A673 (cell line): ENCODE results near the gene TMEM229B.

Source experiments
- EZH2 ChIP-seq: fragments of 200-600 bp; sonication (generic); IDR thresholded peaks from 2 replicates; pipeline ENCODE4 v1.6.1; 2017; ENCODE audit warnings: borderline replicate concordance, low read depth, mild to moderate bottlenecking, mixed read lengths, antibody characterized with exemption, low read length; ENCODE audit not compliant: poor library complexity, severe bottlenecking
- TF ChIP-seq, protein P1 (sequence below): fragments of 300-800, 200-600 bp; sonication (generic); conservative IDR thresholded peaks from 2 replicates; pipeline ENCODE4 v1.5.1; 2017; ENCODE audit warnings: low read depth, mild to moderate bottlenecking, antibody characterized with exemption, low read length, moderate library complexity, mixed read lengths

DNA sequence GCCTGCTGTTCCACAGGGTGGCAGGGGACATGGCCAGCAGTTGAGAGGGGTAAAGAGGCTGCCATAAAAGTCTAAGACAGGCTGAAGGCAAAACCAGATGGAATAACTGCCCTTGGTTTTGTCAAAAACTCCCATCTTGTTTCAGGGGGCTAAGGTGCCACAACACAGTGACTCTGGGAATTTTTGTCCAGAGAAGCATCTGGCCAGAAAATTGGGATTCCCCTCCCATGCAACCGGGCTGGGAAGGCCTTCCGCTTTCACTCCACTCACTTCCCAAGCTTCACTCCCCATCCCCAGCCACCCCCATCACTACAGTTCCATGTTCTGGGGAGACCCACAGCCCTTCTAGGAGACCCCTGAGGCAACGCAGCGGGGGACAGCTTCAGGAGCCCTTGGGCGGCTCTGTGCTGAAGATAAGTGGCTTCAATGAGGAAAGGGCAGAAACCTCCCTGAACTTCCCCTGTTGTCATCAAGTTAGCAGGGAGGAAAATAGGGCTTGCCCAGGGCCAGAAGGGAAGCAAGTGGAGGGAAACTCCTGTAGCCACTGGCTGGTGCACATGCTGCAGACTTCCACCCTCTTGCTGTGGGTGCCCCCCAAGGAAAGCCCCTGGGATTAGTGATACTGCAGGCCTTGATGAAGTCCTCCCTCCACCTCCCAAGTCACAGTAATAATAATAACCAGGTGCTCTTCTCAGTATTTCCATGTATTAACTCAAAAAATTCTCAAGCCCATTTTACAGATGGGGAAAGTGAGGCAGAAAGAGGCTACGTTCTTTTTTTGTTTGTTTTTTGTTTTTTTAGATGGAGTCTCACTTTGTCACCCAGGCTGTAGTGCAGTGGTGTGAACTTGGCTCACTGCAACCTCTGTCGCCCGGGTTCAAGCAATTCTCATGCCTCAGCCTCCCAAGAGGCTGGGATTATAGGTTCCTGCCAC is 6.0 kb downstream of the TMEM229B start:
- TF ChIP-seq, protein P1, sequence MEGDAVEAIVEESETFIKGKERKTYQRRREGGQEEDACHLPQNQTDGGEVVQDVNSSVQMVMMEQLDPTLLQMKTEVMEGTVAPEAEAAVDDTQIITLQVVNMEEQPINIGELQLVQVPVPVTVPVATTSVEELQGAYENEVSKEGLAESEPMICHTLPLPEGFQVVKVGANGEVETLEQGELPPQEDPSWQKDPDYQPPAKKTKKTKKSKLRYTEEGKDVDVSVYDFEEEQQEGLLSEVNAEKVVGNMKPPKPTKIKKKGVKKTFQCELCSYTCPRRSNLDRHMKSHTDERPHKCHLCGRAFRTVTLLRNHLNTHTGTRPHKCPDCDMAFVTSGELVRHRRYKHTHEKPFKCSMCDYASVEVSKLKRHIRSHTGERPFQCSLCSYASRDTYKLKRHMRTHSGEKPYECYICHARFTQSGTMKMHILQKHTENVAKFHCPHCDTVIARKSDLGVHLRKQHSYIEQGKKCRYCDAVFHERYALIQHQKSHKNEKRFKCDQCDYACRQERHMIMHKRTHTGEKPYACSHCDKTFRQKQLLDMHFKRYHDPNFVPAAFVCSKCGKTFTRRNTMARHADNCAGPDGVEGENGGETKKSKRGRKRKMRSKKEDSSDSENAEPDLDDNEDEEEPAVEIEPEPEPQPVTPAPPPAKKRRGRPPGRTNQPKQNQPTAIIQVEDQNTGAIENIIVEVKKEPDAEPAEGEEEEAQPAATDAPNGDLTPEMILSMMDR = no peak
- TF ChIP-seq EZH2 = no peak
